Activated gamma-delta T cell treated with Interleukin-2 at 50 U/mL for 16 hours (primary cell): ENCODE data around the gene ABCC5.
A peak's percentile ranks its signal among the peaks of the same experiment; 100 is the strongest.
"Not testable (repeated sequence)": the region's sequence is repeated elsewhere in the genome, so short reads cannot be mapped to it uniquely, and the experiment has no call there.

Experiments used
- DNase-seq: peaks from one replicate; pipeline ENCODE4 v3.0.0-alpha.2; 2020

The ABCC5 gene

DNA sequence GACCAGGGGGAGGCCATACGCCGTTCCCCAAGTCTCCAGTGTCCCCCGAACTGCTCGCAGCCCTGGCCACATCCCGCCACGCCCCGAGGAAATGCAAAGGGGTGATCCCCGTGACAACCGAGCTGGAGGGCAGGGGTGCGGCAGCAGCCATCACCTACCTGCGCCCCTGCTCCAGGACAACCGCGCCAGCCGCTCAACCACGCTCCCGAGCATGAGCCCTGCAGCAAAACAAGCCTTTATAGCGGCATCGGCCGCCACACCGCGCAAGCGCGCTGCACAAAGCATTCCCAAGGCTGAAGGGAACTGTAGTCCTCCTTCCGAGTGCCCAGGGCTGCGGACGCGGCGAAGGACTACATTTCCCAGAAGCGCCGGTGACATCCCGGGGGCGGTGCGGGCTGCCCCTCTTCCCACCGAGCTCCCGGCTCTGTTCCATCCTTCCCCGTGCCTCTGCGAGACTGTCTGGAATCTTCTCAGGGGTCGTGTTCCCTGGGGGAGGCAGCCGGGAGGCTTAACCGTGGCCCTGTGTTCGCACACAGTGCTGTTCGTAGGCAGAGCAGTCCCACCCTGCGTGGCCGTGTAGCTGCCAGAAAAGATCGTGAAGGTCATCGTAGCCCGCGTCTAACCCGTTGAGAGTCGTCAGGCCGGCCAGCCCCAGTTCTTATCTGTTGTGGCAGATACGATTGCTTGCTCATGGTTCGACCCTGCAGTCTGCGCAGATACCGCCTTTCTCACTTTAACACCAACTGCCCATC, at the start of gene ABCC5:
Gene ABCC5, minus strand, starts transcription at position 213 of the 752 bp plus-strand sequence. CDS start 3,492 bp downstream, outside the sequence.
- DNase-seq = peak; percentile 75

DNA sequence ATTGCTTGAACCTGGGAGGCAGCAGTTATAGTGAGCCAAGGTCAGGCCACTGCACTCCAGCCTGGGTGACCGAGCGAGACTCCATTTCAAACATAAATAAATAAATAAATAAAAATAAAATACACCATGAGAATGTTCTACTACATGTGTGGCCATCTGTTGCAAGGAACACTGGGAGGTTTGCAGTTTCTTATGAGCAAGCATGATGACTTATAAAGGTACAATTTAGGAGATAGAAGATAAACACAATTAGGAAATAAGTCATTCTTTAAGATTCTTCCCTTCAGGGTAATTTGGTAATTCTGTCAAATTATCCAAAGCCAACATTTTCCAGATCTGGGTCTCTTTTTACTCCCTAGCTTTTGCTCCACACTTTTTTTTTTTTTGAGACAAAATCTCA, 48.5 kb upstream of the ABCC5 start:
- DNase-seq = no peak

DNA sequence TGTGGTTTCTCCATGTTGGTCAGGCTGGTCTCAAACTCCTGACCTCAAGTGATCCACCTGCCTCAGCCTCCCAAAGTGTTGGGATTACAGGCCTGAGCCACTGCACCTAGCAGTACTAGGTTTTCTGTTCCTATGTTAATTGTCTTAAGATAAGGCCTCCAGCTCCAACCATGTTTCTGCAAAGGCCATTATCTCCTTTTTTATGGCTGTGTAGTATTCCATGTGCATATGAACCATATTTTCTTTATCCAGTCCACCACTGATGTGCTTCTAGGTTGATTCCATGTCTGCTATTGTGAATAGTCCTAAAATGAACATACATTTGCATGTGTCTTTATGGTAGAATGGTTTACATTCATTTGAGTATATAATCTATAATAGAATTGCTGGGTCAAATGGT, 45.0 kb upstream of the ABCC5 start:
- no peak for DNase-seq

DNA sequence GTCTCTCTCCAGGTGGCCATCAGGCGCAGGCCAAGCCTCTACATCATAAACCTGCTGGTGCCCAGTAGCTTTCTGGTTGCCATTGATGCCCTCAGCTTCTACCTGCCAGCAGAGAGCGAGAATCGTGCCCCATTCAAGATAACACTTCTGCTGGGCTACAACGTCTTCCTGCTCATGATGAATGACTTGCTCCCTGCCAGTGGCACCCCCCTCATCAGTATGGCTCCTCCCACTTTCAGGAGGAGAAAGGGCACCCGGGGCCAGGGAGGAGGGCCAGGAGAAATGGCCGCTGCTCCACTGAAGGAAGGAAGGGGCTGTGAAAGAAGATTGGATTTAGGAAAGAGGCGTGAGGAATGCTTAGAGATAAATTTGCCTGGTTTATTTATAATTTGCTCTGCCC, 41.7 kb upstream of the ABCC5 start:
- no peak for DNase-seq

DNA sequence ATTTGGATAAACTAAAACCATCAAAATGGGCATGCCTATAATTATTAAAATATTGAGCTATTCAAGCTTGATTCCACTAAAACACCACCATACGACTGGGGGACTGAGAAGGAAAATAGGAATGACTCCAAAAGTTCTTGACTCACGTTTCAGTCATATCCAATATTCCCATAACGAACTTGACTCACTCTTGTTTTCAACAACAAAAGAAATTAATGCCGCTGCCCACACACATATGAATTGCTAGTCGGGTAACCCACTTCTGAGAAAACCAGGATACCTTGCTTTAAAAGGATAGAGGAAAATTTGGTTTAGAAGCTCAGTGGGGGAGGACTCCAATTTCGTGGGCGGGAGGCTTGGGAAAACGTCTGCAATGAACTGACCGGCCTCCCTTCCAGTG, 40.3 kb upstream of the ABCC5 start:
- DNase-seq = no peak

DNA sequence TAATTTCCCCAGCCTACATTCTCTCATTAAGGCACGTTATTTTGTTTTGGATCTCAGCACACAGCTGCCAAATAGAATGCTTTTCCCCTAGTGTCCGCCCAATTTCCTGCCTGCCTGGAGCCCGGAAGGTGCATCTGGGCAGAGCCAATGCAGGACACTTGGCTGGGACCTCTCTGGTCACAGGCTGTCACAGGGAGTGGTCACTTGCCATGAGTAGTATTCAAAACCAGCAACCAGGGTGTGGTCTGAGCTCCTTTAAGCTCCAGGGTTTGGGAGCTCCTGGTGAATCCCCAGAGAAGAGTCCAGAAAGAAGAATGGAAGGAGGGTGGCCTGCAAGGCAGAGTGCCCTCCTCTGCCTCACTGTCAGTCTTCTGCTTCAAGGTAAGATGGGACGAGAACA, 35.1 kb upstream of the ABCC5 start, which contains the start of gene HTR3C:
Gene HTR3C, plus strand, starts transcription at position 281 of the 400 bp plus-strand sequence. Its CDS starts 34 bp downstream, at position 315.
- no peak for DNase-seq

DNA sequence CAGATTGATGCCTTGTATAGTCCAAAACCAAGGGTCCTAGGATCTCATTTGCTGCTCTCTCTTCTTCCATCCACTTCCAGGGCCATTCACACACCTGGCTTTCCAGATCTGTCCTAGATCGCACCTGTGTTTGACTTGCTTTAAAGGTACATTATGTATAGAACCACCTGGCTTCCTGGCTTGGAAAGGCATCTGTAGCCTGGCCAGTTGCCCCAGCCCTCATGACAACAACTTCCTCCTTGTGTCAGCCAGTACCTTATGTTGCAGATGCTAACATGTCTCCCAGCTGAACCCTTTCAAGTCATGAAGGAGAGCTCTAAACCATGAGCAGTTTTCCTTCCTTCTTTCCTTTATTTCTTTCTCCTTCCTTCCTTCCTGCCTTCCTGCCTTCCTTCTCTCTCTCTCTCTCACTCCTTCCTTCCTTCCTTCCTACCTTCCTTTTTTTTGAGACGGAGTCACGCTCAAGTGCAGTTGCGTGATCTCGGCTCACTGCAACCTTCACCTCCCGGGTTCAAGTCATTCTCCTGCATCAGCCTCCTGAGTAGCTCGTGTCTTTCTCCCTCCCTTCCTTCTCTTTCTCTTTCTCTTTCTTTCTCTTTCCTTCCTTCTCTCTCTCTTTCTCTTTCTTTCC, 32.6 kb upstream of the ABCC5 start:
- DNase-seq = no peak

DNA sequence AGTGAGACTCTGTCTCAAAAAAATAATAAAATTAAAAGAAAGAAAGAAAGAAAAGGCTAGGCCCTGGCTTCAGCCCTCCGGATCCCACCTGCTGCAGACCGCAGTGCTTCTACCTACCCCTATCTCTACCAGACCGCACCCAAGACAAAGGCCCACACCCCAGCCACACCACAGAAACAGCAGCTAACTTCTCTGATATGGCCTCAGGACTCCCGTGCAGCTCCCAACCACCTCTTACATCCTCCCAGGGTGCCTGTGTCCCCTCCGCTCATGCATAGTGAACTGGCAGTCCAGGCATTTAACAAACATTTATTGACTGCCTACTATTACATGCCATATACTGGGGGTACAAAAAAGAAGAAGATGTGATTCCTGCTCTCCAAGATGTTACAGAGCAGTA, 28.3 kb upstream of the ABCC5 start:
- DNase-seq = no peak

DNA sequence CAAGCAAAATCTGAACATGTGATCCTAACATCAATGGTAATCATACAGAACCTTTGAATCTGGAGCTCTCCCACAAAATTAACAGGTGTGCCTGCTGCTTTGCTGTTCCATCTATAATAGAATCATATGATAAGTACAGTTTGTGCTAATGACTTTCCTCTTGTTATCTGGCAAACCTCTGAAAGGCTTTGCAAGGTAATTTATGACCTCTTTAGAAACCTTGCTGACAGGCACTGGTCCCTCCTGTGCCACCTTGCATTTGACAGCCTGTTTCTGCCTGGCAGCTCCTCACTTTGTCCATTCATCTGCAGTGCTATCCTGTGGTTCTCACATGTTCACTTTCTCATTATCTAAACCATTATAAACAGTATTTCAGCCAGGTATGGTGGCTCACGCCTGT, 24.9 kb upstream of the ABCC5 start:
- DNase-seq = no peak

DNA sequence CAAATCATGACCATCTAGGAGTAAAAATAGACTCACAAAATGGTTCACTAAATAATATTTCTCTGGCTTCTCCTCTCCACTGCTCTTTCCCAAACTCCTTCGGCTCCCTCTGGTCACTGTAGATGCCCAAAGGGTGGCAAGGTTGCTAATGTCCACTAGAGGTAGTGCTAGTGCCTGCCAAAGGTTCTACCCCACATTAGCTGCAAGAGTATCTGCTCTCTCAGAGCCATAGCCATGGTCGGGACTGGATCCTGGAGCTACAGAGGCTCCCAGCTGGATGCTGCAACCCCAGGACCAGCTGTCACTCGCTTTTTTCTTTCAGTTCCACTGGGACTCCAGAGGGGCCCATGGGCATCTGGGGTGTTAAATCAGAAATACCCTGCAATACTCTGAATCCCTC, 22.3 kb upstream of the ABCC5 start:
- no peak for DNase-seq

DNA sequence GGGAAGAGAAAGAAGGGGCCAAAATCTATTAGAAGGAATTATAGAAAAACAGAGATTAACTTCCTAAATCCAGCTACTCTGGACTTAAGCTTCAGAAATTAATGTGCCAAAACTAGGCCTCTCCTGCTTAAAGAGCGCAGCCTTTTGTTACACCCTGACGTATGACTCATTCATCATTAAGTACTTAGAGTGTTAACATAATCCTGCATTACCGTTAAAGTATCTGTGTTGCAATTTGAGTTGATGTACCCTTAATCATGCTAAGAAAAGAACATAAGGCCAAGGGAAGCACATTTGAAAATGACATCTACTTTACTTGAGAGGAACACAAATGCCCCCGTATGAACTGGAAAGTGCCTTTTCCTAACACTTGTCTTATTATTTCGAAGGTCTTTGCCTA, 21.7 kb upstream of the ABCC5 start:
- no peak for DNase-seq

DNA sequence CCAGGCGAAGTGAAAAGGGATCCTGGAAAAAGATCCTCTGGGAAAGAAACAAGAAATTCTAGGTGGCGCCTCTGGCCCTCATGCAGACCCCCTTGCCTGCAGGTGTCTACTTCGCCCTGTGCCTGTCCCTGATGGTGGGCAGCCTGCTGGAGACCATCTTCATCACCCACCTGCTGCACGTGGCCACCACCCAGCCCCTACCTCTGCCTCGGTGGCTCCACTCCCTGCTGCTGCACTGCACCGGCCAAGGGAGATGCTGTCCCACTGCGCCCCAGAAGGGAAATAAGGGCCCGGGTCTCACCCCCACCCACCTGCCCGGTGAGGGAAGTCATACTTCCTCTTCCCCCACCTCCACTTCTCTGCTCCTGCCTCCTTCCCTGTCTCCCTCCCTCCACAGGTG, 20.6 kb upstream of the ABCC5 start:
- not testable (repeated sequence) for DNase-seq

DNA sequence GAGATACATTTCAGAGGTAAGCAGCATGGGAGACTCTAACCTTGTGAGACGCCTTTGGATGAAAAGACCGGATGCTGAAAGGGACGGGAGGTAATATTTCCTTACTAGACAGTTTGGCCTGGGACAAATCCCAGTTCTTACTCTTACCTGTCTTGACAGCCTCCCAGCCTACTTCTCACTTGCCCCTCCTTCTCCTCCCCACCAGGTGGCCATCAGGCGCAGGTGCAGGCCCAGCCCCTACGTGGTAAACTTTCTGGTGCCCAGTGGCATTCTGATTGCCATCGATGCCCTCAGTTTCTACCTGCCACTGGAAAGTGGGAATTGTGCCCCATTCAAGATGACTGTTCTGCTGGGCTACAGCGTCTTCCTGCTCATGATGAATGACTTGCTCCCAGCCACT, 20.1 kb upstream of the ABCC5 start:
- no peak for DNase-seq

DNA sequence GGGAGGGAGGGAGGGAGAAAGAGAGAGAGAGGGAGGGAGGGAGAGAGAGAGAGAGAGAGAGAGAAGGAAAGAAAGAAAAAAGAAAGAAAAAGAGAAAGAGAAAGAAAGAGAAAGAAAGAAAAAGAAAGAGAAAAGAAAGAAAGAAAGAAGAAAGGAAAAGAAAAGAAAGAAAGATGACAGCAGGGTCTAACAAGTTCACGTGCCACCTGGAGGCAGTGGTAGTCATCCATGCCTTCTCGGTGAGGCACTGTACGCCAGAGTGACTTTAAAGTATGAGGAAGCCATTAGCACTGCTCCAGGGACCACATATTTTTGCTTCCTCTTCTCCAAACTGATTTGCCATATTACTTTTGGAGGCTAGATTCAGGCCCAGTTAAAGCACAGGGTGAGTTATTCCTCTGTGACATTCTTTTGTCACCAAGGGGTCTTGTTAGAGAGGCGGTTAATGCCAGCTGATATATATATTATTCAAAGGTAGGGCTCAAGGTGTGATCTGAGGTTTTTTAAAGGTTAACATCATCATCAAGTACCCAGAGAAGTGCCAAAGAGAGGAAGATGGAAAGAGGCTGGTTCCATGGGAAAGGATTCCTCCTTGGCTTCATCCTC, 13.6 kb upstream of the ABCC5 start, which contains the start of gene HTR3D:
Gene HTR3D, plus strand, starts transcription at position 556 of the 606 bp plus-strand sequence. Its CDS starts 0 bp downstream, at position 556.
- DNase-seq = no peak

DNA sequence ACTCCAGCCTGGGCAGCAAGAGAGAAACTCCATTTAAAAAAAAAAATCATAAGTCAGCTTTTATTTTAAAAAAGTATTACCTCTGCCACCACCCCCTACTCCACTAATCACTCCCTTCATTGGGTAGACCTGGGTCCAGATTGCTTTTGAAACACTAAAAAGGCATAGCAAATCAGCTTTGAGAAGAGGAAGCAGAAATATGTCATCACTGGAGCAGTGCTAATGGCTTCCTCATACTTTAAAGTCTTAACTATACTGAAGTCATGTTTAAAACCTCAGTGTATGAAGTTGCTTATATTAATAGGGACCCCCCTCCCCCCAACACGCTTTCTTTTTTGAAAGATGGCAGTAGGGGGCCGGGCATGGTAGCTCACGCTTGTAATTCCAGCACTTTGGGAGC, 12.9 kb upstream of the ABCC5 start:
- no peak for DNase-seq

DNA sequence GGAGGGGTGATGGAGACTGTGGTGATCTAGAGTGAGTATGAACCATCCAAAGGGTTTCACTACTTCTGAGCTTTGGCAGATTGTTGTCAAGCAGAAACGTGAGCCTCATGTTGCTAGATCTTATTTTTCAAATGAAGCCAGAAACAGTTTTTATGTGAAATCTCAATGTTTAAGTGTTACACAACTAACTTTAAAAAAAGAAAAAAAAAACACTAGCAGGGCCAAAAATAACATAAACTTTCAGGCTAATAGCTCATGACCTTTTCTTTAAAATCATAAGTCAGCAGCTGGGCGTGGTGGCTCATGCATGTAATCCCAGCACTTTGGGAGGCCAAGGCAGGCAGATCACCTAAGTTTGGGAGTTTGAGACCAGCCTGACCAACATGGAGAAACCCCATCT, 11.8 kb upstream of the ABCC5 start:
- no peak for DNase-seq

DNA sequence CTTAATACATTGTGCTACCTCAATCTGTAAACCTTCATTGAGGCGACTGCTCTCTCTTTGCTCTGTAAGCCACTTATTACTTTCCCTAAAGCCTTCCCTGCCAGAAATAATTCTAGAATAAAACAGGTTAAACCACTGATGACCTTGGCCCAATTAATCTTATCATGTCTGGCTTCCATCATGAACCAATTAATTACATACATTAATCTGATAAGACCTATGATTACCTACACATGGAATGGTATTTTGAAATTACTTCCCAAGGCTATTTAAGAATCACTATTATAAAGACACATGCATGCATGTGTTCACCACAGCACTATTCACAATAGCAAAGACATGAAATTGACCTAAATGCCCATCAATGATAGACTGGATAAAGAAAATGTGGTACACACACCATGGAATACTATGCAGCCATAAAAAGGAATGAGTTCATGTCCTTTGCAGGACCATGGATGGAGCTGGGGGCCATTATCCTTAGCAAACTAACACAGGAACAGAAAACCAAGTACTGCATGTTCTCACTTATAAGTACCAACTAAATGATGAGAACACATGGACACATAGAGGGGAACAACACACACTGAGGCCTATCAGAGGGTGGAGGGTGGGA, 10.7 kb upstream of the ABCC5 start:
- DNase-seq = not testable (repeated sequence)

DNA sequence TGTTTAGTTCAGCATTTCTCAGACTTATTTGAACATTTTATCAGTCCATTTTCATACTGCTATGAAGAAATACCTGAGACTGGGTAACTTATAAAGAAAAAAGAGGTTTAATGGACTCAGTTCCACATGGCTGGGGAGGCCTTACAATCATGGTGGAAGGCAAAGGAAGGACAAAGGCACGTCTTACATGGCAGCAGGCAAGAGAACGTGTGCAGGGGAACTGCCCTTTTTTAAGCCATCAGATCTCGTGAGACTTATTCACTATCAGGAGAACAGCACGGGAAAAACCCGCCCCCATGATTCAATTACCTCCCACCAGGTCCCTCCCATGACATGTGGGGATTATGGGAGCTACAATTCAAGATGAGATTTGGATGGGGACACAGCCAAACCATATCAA, 7.6 kb upstream of the ABCC5 start:
- DNase-seq = not testable (repeated sequence)

DNA sequence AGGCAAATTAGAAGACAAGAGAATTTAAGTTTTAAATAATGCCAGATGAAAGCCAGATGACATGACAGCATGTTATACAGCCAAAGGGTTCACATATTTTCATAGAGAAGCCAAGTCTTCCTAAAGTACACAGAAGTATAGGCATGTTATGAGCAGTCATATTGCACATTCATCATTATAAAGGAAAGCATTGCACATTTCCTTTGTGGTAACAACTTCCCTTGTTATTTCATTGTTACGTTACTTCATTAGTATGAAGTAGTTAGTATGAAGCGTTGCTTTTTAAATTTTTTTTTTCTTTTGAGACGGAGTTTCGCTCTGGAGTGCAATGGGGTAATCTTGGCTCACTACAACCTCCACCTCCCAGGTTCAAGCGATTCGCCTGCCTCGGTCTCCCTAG, 4.6 kb upstream of the ABCC5 start:
- no peak for DNase-seq

DNA sequence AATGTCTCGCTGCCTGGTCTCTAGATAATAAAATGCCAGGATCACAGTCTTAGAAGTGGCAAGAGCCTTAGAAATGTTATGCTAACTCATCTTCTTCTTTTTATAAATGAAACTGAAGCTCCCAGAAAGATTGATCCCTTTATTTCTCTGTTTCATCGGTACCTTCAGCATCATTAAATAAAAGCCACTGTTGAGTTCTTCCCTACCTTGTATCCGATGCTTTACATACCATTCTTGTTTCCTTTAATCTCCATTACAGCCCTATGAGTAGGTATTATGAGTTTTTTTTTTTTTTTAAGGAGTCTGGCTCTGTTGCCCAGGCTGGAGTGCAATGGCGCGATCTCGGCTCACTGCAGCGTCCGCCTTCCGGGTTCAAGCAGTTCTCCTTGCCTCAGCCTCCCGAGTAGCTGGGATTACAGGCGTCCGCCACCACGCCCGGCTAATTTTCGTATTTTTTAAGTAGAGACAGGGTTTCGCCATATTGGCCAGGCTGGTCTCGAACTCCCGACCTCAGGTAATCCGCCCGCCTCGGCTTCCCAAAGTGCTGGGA, 815 bp upstream of the ABCC5 start:
- no peak for DNase-seq

DNA sequence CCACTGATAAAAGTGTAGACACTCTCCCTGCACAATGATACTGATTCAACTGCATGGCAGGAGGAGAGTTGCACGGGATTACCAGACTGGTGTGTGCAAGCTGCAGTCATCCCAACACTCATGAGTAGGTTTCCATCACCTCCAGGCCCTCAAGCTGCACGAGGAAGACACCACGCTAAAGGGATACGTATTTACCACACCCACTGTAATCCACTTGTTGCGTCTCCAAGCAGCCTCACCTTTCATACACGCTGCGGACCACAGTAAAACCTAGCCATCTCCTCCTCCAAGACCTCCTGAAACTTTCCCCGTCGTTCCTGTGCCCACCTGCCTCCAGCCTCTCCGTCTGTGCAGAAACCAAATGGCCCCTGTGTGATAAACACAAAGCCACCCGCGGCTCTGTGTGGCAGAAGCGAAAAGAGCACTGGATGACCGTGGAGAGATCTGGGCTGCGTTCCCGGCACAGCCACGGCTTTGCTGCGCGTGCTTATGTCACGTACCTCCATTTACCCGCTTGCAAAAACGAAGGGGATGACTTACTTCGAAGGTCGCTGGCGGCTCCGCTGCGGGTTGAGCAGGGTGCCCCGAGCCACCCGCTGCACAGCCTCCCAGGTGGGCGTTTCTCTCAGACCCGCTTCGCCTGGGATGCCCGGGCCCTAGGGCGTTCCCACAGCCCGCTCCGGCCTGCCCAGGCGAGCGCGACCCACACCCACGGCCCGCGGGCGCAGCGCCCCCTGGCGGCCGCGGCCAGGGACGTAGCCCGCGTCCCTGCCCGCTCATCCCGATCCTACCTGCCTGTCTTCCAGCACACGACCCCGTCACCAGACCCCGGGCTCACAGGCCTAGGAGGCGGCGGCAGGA, 643 bp downstream of the ABCC5 start:
- DNase-seq = peak; percentile 32

DNA sequence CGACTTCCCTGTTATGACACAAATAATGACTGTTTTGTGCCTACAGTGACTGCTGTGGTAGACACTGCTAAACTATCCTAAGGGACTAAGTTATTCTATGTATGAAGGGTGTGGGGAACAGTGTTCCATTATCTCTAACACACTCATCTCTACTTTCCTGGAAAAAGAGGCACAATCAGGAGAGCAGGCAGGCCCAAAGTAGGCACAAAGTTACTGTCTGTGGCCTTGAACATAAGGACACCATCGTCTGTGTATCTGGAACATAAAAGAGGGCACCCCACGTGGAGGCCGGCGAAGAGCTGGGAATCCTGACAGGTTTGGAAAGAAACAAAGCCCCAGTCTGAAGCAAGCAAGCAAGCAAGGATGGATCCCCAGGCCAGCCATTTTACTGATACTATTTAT, 1.5 kb downstream of the ABCC5 start:
- no peak for DNase-seq
